Kidney epithelial cell (primary cell): ENCODE data around the gene ADAM12. TPM values are rescaled to one million over a fixed set of nuclear protein-coding genes. Genes with fewer than 3 reads are reported as not detected.

Experiments used
- DNase-seq: peaks from one replicate; pipeline ENCODE4 v3.0.0-alpha.2; 2010; ENCODE audit warnings: low read depth
- H3K27me3 ChIP-seq: 2 replicates; pipeline ENCODE4 v1.6.0; 2011; ENCODE audit warnings: low read length; ENCODE audit not compliant: control insufficient read depth, insufficient read depth
- H3K36me3 ChIP-seq: 2 replicates; pipeline ENCODE4 v1.5.1; 2011; ENCODE audit warnings: low read length; ENCODE audit not compliant: control insufficient read depth, insufficient read depth
- H3K4me3 ChIP-seq: 2 replicates; pipeline ENCODE4 v1.5.1; 2011; ENCODE audit warnings: low read depth, mild to moderate bottlenecking, control low read depth, low read length
- CTCF ChIP-seq: IDR thresholded peaks from 2 replicates; pipeline ENCODE4 v1.5.1; 2011; ENCODE audit warnings: mild to moderate bottlenecking, moderate library complexity, low read length, control low read depth, inconsistent platforms; ENCODE audit not compliant: insufficient read depth, poor library complexity, severe bottlenecking
- total RNA-seq: library from RNA; depleted of rRNA; stranded (reverse); fragments of >200 nt; gene quantifications from 2 replicates; pipeline ENCODE4 v1.2.3, GENCODE V29; 2015

ADAM12 gene
- total RNA-seq, 1 donor from 2014 or later: 21.9 TPM

- no peaks in the 10 kb centered on the region for H3K27me3 ChIP-seq
- DNase-seq: no peak
- no peak for TF ChIP-seq CTCF
- no peaks in the 10 kb centered on the region for H3K36me3 ChIP-seq
- no peak overlapping the region for H3K4me3 ChIP-seq
Measured at GRCh38 chr10:126205486-126206205, 182.6 kb downstream of the ADAM12 start.

GRCh38 chr10:126204320-126204719, 184.0 kb downstream of the ADAM12 start:
- H3K4me3 ChIP-seq: no peak overlapping the region
- DNase-seq: peak; percentile 41
- H3K27me3 ChIP-seq: no peaks in the 10 kb centered on the region
- no peaks in the 10 kb centered on the region for H3K36me3 ChIP-seq
- no peak for TF ChIP-seq CTCF

GRCh38 chr10:126203746-126204145, 184.5 kb downstream of the ADAM12 start:
- H3K36me3 ChIP-seq: no peaks in the 10 kb centered on the region
- H3K27me3 ChIP-seq: no peaks in the 10 kb centered on the region
- no peak overlapping the region for H3K4me3 ChIP-seq
- no peak for TF ChIP-seq CTCF
- DNase-seq: no peak

GRCh38 chr10:126201603-126202002, 186.7 kb downstream of the ADAM12 start:
- no peak overlapping the region for H3K4me3 ChIP-seq
- no peaks in the 10 kb centered on the region for H3K36me3 ChIP-seq
- no peak for DNase-seq
- TF ChIP-seq CTCF: no peak
- H3K27me3 ChIP-seq: no peaks in the 10 kb centered on the region

- no peak for DNase-seq
- TF ChIP-seq CTCF: no peak
- no peaks in the 10 kb centered on the region for H3K27me3 ChIP-seq
- H3K36me3 ChIP-seq: no peaks in the 10 kb centered on the region
- H3K4me3 ChIP-seq: no peak overlapping the region
Measured at GRCh38 chr10:126199221-126199998, 188.9 kb downstream of the ADAM12 start.
